BE2C (cell line): ENCODE results near the gene CMTM1.

ENCODE experiments used
- DNase-seq: peaks from one replicate; pipeline ENCODE4 v3.0.0-alpha.2; 2020
- H3K27me3 ChIP-seq: fragments of 250-450 bp; sonication (Bioruptor Pico); 2 replicates; pipeline ENCODE4 v1.5.1; 2020; ENCODE audit warnings: mild to moderate bottlenecking
- H3K36me3 ChIP-seq: fragments of 250-450 bp; sonication (Bioruptor Pico); 2 replicates; pipeline ENCODE4 v1.5.1; 2020; ENCODE audit warnings: mild to moderate bottlenecking
- H3K4me1 ChIP-seq: fragments of 250-450 bp; sonication (Bioruptor Pico); 2 replicates; pipeline ENCODE4 v1.5.1; 2020
- H3K4me3 ChIP-seq: 2 replicates; pipeline ENCODE4 v1.5.1; 2011; ENCODE audit warnings: low read depth, low read length
- H3K9me3 ChIP-seq: fragments of 250-450 bp; sonication (Bioruptor Pico); 2 replicates; pipeline ENCODE4 v1.5.1; 2020
- TF ChIP-seq, protein P1 (sequence below): IDR thresholded peaks from 2 replicates; pipeline ENCODE4 v1.5.1; 2012; ENCODE audit warnings: mild to moderate bottlenecking, low read depth, low read length

CMTM1 gene

DNA sequence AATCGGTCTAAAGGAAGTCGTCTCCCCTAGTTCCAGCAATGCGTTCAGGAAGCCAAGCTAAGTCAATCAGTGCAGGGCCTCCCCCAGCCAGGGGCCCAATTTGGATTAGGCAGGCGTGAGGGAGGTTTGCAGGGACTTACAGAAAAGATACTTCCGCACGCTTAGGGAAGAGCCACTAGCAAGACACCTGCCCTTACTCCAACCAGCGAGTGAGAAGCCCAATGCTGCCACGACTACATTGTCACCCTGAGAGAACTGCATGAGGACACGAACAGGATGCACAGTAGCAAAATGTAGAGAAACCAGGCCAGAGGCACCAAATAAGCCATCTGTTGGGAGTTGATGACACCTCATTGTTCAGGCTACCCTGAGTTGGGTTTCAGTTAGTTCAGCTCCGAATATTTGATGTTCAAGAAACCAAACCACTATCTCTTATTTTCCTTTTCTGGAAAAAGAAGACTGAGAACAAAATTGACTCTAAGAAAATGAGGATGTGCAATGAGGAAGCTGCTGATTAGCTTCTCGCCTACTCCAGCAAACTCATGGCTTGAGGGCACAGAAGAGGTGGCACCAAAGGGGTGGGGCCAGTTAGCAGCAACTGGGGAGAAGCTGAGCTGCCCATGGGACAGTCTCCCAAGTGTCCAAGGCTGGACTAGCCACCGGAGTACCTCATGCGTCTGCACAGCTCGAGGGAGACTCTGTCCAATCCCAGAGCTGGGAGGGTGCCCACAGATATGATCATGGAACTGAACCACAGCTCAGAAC, 45.7 kb upstream of the CMTM1 start:
- Histone ChIP-seq H3K4me1 (peaks cover 14% of the 10 kb centered on the region), H3K27me3 (no peaks in the 10 kb centered on the region), H3K36me3 (no peaks in the 10 kb centered on the region), H3K9me3 (no peaks in the 10 kb centered on the region), H3K4me3 (no peak overlapping the region)
- no peak for DNase-seq
- TF ChIP-seq, protein P1, sequence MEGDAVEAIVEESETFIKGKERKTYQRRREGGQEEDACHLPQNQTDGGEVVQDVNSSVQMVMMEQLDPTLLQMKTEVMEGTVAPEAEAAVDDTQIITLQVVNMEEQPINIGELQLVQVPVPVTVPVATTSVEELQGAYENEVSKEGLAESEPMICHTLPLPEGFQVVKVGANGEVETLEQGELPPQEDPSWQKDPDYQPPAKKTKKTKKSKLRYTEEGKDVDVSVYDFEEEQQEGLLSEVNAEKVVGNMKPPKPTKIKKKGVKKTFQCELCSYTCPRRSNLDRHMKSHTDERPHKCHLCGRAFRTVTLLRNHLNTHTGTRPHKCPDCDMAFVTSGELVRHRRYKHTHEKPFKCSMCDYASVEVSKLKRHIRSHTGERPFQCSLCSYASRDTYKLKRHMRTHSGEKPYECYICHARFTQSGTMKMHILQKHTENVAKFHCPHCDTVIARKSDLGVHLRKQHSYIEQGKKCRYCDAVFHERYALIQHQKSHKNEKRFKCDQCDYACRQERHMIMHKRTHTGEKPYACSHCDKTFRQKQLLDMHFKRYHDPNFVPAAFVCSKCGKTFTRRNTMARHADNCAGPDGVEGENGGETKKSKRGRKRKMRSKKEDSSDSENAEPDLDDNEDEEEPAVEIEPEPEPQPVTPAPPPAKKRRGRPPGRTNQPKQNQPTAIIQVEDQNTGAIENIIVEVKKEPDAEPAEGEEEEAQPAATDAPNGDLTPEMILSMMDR: no peak

DNA sequence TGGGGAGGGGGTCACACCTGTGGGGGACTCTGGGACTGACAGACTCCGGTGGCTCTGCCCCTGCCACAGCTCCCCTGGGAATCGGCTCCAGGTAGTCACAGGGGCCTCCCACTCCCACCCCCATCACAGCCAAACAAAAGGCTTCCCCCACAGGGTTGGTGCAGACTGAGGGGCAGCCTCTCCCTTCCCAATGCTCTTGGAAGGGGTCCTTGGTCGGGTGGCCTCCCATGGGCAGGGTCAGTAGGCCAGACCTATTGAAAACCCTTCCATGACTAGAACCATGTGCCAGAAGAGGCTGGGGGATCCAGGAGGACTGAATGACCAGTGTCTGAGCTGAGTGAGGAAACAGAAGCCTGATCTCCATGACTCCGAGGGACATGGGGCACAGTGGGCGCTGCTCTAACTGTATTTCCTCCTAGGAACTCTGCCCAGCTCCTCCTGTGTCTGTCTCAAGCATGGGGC, 45.0 kb upstream of the CMTM1 start:
- Histone ChIP-seq H3K9me3 (no peaks in the 10 kb centered on the region), H3K27me3 (no peaks in the 10 kb centered on the region), H3K4me1 (peaks cover 12% of the 10 kb centered on the region), H3K4me3 (no peak overlapping the region), H3K36me3 (no peaks in the 10 kb centered on the region)
- TF ChIP-seq, protein P1: no peak
- DNase-seq: no peak

DNA sequence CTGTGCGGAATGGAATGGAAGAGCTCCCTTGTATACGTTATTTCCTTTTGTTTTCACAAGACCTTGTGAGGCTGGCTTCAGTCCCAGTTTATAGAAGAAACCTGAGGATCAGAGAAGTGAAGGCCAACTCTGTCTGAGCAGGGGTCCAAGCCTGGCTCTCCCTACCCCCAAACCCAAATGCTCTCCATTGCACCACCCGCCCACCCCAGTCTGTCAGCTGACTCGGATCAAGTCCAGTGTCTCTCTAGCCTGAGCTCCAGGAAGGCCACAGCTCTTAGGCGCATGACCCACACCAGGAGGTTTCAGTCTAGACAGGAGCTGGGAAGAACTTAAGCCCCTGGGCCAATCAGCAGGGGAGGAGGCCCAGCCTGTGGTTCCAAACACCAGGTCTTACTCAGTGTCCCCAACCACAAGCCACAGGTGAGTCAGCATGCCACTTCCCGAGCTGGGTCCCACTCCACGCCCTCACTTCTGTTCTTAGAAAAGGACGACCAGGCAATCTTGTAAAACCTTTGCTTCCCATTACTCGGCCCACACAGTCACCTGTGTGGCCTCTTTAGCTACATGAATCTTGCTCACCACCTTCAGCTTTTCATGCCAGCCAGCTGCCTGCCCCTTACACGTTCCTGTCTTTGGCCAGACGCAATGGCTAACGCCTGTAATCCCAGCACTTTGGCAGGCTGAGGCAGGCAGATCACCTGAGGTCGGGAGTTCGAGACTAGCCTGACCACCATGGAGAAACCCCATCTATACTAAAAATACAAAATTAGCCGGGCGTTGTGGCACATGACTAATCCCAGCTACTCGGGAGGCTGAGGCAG, 44.1 kb upstream of the CMTM1 start:
- Histone ChIP-seq H3K4me3 (no peak overlapping the region), H3K36me3 (no peaks in the 10 kb centered on the region), H3K27me3 (no peaks in the 10 kb centered on the region), H3K4me1 (peaks cover 5% of the 10 kb centered on the region), H3K9me3 (no peaks in the 10 kb centered on the region)
- TF ChIP-seq, protein P1: no peak
- DNase-seq: no peak

DNA sequence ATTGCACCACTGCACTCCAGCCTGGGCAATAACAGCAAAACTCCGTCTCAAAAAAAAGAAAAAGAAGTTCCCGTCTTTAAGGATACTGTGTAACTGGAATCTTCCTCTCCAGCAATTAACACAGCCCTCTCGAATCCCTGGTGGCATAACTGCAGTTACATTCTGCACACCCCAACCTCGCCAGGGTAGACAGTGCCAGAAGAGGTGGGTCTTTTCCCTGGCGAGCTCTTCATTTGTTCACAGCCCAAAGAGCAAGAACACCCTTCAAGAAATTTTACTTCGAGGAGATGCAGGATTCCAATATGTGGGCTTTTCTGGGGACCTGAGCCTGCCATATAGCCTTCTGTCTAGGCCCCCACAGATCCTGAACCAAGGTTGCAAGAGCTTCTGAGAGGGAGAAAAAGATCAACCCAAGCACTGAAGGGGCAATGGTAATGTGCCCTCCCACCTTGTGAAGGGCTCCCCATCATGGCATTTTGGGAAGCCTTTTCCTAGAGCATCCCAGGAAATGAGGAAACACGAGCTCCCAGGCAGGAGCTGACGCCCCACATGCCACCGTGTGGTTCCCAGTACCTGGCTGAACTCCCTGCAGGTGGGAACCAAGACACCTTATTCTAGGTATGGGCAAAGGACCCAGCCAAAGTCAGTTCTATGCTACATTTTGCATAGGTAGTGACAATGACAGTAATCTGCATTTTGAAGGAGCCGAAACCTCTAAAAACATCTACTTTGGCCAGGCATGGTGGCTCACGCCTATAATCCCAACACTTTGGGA, 43.2 kb upstream of the CMTM1 start:
- TF ChIP-seq, protein P1: no peak
- H3K36me3 ChIP-seq: no peaks in the 10 kb centered on the region
- H3K4me1 ChIP-seq: no peaks in the 10 kb centered on the region
- H3K4me3 ChIP-seq: no peak overlapping the region
- DNase-seq: no peak
- no peaks in the 10 kb centered on the region for H3K27me3 ChIP-seq
- H3K9me3 ChIP-seq: no peaks in the 10 kb centered on the region

DNA sequence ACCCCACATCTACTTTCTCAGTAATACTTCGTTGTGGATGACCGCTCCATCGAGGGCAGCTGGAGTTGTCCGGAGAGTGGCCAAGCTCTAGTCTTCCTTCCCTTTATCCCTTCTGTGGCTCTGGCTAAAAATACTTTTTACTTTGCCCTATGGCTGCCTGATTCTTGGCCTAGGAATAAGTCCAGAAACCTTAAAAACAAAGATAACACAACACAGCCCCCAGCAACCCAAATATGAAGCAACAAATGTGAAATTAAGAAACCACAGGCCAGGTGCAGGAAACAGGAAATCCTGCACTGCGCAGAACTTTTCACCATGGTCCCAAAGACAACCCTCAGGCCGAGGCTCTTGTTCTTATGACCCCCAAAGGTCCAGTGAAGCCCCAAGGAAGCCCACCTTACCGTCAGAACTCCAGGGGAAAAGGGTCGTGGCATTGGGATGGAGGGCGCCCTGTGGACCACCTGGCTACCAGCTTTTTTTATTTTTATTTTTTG, 42.3 kb upstream of the CMTM1 start:
- Histone ChIP-seq H3K27me3 (no peaks in the 10 kb centered on the region), H3K36me3 (no peaks in the 10 kb centered on the region), H3K4me3 (no peak overlapping the region), H3K4me1 (no peaks in the 10 kb centered on the region), H3K9me3 (no peaks in the 10 kb centered on the region)
- TF ChIP-seq, protein P1: no peak
- DNase-seq: no peak
